ENCODE measurements around the gene CD1C.
A peak's percentile ranks its signal among the peaks of the same experiment; 100 is the strongest.

The CD1C gene

GRCh38 chr1:158289811-158290210, at the start of gene CD1C:
CD1C (plus strand) TSS chr1:158289923; CDS start chr1:158290065, 142 bp downstream.
- H3K9ac ChIP-seq (ENCODE audit: low read depth, low read length, poor library complexity, severe bottlenecking), result peak within 1 kb of the TSS; percentile 42
- no peaks in the 10 kb centered on the region for H4K20me1 ChIP-seq (ENCODE audit: insufficient read depth, low read length, poor library complexity, severe bottlenecking)
- H2AFZ ChIP-seq (ENCODE audit: low read length), result peak within 1 kb of the TSS; percentile 33
- TF ChIP-seq EZH2phosphoT487 (IDR thresholded peaks at IDR 0.05; ENCODE audit: borderline replicate concordance) (no peak), CTCF (conservative IDR thresholded peaks at IDR 0.05; ENCODE audit: low read length) (no peak)
- H3K9me2 ChIP-seq (replicated peaks; ENCODE audit: low read depth, low read length), result no peaks in the 10 kb centered on the region
- H3K36me3 ChIP-seq (ENCODE audit: insufficient read depth, low read length), result no peaks in the 10 kb centered on the region
- H3K4me2 ChIP-seq (ENCODE audit: low read depth, low read length, poor library complexity, severe bottlenecking), result peak within 1 kb of the TSS; percentile 54
- peaks cover 79% of the 10 kb centered on the region for H3K4me1 ChIP-seq (ENCODE audit: insufficient read depth, low read length, poor library complexity, severe bottlenecking)
- H3K27me3 ChIP-seq (ENCODE audit: insufficient read depth, low read length, poor library complexity, severe bottlenecking), result no peaks in the 10 kb centered on the region
- no peaks in the 10 kb centered on the region for H3K79me2 ChIP-seq (ENCODE audit: insufficient read depth, low read length)
- no peaks in the 10 kb centered on the region for H3F3A ChIP-seq (ENCODE audit: low read depth)
- H3K9me3 ChIP-seq (ENCODE audit: insufficient read depth, low read depth, low read length), result no peaks in the 10 kb centered on the region
- H3K4me3 ChIP-seq (ENCODE audit: low read length, poor library complexity, severe bottlenecking), result no peak within 1 kb of the TSS

- Histone ChIP-seq H3K4me1 (ENCODE audit: insufficient read depth, low read length, poor library complexity, severe bottlenecking) (peaks cover 40% of the 10 kb centered on the region), H3K4me3 (ENCODE audit: low read length, poor library complexity, severe bottlenecking) (no peak overlapping the region), H2AFZ (ENCODE audit: low read length) (no peak overlapping the region), H3K9me3 (ENCODE audit: insufficient read depth, low read depth, low read length) (no peaks in the 10 kb centered on the region), H3F3A (ENCODE audit: low read depth) (peaks cover 5% of the 10 kb centered on the region; the same call in 1 of the 2 replicates), H3K79me2 (ENCODE audit: insufficient read depth, low read length) (no peaks in the 10 kb centered on the region), H4K20me1 (ENCODE audit: insufficient read depth, low read length, poor library complexity, severe bottlenecking) (no peaks in the 10 kb centered on the region), H3K27me3 (ENCODE audit: insufficient read depth, low read length, poor library complexity, severe bottlenecking) (no peaks in the 10 kb centered on the region), H3K9ac (ENCODE audit: low read depth, low read length, poor library complexity, severe bottlenecking) (peak overlapping the region; percentile 51), H3K36me3 (ENCODE audit: insufficient read depth, low read length) (no peaks in the 10 kb centered on the region), H3K4me2 (ENCODE audit: low read depth, low read length, poor library complexity, severe bottlenecking) (peak overlapping the region; percentile 78), H3K9me2 (replicated peaks; ENCODE audit: low read depth, low read length) (no peaks in the 10 kb centered on the region)
- TF ChIP-seq CTCF (conservative IDR thresholded peaks at IDR 0.05; ENCODE audit: low read length), result peak; percentile 65
- no peak for TF ChIP-seq EZH2phosphoT487 (IDR thresholded peaks at IDR 0.05; ENCODE audit: borderline replicate concordance)
These were observed 43.1 kb upstream of the CD1C start for GRCh38 chr1:158246650-158247049.

- Histone ChIP-seq H3K9me3 (ENCODE audit: insufficient read depth, low read depth, low read length) (no peaks in the 10 kb centered on the region), H3F3A (ENCODE audit: low read depth) (peaks cover 5% of the 10 kb centered on the region; the same call in 1 of the 2 replicates), H3K79me2 (ENCODE audit: insufficient read depth, low read length) (no peaks in the 10 kb centered on the region), H3K4me3 (ENCODE audit: low read length, poor library complexity, severe bottlenecking) (peak overlapping the region; percentile 58), H3K9me2 (replicated peaks; ENCODE audit: low read depth, low read length) (no peaks in the 10 kb centered on the region), H2AFZ (ENCODE audit: low read length) (no peak overlapping the region), H3K4me1 (ENCODE audit: insufficient read depth, low read length, poor library complexity, severe bottlenecking) (peaks cover 43% of the 10 kb centered on the region), H3K9ac (ENCODE audit: low read depth, low read length, poor library complexity, severe bottlenecking) (peak overlapping the region; percentile 51), H3K27me3 (ENCODE audit: insufficient read depth, low read length, poor library complexity, severe bottlenecking) (no peaks in the 10 kb centered on the region), H4K20me1 (ENCODE audit: insufficient read depth, low read length, poor library complexity, severe bottlenecking) (no peaks in the 10 kb centered on the region), H3K4me2 (ENCODE audit: low read depth, low read length, poor library complexity, severe bottlenecking) (peak overlapping the region; percentile 78), H3K36me3 (ENCODE audit: insufficient read depth, low read length) (no peaks in the 10 kb centered on the region)
- TF ChIP-seq CTCF (conservative IDR thresholded peaks at IDR 0.05; ENCODE audit: low read length) (no peak), EZH2phosphoT487 (IDR thresholded peaks at IDR 0.05; ENCODE audit: borderline replicate concordance) (no peak)
These were observed 41.6 kb upstream of the CD1C start for GRCh38 chr1:158248118-158248517.

Measured in Loucy (cell line).